Stimulated activated CD8-positive, alpha-beta memory T cell treated with anti-CD3 and anti-CD28 coated beads, Interleukin-4, amount 100 ng/mL, for 48 hours (primary cell): ENCODE measurements around the gene LATS1.
"Not testable (repeated sequence)": the region's sequence is repeated elsewhere in the genome, so short reads cannot be mapped to it uniquely, and the experiment has no call there.

Source experiments
- DNase-seq: peaks from one replicate; pipeline ENCODE4 v3.0.0-alpha.2; 2020

LATS1 gene

DNA sequence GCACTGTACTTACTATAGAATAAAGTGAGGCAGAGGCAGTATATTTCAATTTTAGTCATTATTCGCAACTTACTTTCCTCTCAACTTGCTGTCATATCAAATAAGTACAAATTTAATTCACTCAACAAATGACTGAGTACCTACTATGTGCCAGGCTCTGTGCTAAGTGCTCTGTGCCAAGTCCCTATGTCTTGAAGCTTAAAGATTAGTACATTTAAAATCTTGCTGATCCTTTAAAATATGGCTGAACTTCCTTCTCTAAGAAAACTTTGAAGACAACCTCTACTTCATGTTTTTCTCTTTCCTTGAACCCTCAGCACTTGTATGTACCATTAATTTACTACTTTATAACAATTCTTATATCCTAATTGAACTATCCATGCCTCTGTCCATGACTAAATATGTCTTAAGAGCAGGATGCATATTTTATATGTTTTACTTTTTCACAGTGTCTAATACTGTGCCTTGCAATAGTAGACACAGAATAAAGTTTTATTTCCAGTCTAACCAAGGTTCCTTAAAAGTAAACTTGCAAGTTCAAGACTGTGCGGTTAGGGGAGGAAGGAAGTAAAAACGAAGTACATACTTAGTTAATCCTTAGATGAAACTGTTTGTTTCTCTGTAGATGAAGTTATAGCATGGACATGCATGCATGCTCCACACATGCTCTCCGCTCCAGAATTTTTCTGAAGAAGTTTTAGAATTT, 10.0 kb upstream of the LATS1 start:
- no peak for DNase-seq

DNA sequence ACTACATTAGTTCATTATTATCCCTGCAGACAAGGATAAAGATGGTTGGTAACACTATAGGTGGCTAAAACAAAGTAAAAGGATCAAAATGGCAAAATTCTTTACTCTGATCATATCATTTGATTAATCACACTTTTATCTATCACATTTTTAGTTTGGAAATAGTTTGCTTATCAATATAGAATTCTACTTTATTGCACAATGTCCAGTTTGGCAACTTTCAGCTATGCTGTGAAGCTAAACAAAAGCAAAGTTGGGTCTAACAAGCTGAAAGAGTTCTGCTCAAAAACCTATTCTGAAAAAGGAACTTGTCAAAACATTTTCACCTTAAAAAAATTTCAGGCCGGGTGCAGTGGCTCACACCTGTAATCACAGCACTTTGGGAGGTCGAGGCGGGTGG, 7.9 kb upstream of the LATS1 start:
- no peak for DNase-seq

DNA sequence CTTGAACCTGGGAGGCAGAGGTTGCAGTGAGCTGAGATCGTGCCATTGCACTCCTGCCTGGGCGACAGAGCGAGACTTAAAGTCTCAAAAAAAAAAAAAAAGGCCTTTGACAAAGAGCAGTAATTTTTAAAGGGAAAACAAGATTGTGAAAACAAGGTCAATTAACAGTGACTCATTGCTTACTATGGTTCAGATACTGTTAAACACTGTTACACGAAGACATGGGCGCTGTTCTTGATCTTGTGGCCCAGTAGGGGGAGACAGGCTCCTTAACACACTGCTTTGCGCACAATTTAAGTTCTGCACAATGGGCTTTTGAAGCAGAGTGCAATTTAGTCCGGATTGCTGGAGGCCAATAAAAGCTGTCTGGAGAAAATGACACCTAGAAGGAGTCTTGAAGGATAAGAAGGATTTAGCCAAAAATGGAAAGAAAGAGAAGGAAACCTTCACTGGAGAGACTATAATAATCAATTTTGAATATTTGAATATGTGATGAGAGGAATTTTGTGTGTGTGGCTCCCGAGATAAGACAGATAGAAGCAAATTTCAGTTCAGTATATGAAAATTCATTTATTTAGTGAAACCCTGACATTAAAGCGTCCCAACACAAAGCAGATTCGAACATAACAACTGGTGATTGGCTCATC, 6.0 kb upstream of the LATS1 start:
- DNase-seq, result peak; percentile 36

DNA sequence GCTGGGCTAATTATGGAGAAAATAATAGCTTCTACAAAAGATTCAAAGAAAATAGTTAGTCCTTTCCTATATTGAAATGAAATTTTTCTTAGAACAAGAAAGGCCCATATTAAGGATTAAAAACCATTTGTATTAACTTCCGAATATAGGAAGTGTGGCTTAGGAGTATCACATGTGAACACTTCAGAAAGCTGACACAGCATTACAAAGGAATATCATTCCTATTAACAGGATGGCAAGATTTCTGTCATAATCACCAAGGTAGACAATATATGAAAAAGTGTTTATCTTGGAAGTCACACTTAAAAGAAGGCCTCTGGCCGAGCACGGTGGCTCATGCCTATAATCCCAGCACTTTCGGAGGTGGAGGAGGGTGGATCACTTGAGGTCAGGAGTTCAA, 5.4 kb upstream of the LATS1 start:
- no peak for DNase-seq

DNA sequence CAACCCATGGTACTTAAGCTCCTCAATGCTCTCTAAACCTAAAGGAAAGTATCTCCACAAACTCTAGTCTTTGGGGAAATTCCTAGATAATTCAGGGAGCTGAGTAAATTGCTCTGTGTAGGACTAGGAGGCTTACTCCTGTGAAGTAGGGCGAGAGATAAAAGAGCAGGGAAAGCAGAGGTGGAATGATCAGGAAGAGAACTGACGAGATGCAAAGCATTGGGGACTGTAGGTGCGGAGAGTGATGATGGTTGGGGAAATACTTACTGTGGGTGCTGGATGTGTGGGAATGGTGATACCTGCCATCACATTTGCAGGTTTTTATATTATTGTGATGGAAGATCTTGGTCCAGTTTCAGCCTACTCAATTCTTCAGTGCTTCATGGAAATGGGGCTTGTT, 1.6 kb upstream of the LATS1 start:
- DNase-seq, result no peak

DNA sequence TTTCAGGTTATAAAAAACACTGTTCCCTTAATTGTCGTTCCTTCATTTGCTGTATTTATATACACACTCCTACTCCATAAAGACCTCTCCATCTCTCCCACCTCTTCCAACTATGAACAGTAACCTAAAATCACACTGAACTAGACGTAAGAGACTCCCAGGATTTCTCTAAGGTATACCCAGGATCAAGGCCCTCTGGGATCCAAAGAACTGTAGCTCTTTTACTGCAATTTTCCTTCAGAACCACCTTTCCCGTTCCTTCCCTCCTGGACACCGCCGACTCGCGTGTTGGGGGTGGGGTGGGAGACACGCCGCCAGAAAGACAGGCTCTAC, 680 bp downstream of the LATS1 start:
- no peak for DNase-seq

DNA sequence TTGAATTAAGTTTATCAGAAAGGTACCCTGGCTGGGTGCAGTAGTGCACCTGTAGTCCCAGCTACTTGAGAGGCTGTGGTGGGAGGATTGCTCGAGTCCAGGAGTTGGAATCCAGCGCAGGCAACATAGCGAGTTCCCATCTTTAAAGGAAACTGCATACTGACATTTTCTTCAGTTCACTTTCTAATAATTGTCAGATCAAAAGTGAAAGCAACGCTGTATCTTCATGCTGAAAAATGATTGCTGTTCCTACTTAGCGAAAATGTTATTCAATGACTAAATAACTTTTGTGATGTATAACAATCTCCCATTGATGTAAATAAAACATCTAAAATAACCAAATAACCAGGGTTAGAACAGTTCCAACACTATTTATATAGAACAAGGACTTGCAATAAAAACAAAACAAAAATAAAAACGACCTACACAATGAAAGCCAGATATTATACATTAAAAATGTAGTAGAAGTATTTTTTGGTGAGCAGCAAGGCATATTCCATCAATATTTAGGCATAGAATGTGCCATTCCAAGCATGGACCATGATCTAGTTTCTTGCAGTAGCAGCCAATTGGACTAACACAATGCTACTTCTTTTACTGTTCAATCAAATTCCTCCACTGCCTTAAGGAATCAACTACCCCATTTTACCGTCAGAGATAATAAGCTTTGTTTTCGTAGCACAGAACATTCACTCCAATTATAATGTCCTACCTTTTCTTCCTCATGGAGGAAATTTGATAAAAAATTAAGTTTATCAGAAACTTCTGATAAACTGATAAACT, 1.5 kb downstream of the LATS1 start:
- DNase-seq, result no peak

DNA sequence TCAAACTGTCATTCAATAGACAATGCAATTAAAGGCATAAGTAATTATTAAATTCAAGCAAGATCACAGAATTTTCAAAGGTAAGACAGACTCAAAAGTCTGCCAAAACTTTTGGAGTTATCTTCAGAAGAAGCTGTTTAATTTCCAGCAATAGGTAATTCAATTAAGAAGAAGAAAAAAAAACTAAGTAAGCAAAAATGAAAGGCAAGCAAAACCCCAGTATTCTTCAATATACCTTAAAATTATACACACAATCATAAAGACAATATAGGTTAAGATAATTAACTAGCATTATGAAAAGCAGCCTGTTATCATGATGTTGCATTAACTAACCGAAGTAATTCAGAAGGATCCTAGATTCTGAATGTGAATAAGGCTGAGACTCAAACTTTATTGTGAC, 3.5 kb downstream of the LATS1 start:
- no peak for DNase-seq

DNA sequence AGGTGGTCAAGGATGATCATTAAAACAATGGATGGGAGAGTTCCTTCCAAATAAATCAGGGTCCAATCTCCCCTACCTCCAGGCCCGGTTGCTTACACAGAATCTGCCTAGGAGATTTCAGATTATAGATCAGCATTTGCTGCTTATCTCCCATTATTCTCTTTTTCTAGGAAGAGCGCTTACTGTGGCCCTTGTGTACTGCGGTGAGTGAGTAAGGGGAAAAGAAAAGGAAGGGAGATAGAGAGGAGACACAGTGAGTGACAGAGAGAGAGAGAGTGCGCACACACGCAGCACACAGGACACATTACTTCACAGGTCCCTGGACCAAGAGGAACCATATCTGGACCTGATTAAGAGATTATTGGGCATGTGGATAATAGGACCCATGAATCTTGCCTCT, 6.2 kb downstream of the LATS1 start:
- no peak for DNase-seq

DNA sequence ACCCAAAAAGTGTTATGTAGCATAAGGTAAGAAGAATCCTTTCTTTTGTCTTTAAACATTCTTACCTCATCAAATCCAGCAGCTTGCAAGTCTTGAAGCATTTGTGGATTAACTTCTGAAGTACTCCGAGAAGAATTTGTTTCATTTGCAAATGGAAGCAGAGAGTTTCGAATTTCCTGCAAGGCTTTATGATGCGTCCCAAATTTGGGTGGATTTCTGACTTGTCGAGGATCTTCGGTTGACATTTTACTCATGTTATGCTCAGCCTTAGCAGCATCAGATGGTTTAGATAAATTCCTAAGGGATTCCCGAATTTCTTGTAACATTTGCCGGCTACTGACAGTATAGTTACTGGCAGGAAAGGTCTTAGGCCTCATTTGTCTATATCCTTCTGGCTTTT, 16.2 kb downstream of the LATS1 start:
- no peak for DNase-seq

DNA sequence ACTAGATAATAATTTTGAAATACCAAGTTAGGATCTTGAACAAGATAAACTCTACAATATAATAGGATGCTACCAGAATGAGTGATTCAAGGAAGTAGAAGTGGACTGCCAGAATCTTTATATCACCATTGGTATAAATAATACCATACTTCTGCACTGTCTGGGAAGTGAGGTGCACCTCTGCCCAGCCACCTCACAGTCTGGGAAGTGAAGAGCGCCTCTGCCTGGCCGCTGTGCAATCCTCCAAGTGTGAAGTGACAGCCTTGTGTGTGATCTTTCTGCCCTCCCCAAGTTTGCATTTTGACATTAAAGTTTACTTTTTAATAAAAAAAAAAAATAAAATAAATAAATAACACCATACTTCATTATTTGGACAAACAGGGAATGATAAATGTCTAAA, 18.8 kb downstream of the LATS1 start:
- no peak for DNase-seq

DNA sequence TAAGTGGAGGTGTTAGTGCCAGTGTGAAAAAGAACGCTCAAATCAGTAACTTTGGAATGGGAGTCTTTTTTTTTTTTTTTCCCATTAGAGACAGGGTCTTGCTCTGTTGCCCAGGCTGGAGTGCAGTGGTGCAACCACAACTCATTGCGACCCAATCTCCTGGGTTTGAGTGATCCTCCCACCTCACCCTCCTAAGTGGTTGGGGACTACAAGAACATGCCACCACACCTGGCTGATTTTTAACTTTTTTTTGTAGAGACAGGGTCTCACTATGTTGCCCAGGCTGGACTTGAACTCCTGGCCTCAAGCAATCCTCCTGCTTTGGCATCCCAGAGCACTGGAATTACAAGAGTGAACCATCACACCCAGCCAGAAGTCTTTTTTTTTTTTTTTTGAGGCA, 19.7 kb downstream of the LATS1 start:
- DNase-seq, result no peak

DNA sequence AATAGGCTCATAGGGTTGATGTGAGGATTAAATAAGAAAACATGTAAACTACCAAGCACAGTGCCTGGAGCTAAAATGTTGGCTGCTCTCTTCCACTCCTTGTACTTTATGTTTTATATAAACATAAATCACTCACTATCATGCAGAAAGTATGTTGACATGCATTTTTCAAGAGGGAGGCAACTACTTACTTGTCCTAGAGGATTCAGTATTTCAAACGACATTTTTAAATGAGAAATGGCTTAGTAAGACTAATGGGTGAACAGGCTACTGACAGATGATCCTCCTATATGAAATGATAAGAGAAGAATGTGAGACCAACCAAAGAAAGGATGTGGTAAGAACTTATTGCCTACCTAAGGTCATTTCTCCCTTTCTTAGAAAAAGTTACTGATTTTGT, 21.0 kb downstream of the LATS1 start:
- no peak for DNase-seq

DNA sequence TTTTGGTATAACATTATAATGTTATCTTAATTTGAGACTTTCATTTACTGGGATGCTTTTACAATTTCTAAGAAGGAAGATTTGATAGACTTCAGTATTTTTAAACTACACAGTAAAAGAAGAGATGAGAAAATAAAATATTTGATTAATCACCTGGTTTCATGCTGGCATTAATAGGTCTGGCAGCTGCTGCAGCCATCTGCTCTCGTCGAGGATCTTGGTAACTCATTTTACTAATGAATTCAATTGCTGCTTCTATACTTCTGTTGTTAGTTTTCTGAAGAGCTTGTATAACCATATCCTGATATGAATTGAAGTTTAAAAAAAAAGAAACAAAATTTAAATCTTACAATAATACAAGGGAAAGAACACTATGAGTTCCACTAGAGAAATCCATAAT, 23.0 kb downstream of the LATS1 start:
- no peak for DNase-seq

DNA sequence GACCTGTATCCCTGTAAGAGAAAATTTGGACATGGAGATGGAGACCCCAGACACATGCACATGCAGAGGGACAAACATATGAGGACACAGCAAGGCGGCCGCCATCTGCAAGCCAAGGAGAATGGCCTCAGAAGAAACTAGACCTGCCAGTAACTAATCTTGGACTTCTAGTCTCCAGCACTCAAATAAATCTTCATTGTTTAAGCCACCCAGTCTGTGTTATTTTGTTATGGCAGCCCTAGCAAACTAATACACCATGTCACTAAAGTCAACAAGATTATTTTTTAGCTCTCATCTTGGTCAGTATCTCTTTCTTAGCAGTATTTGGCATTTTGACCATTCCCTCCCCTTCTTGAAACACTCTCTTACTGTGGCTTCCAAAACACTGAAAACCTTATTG, 26.7 kb downstream of the LATS1 start:
- DNase-seq, result no peak

DNA sequence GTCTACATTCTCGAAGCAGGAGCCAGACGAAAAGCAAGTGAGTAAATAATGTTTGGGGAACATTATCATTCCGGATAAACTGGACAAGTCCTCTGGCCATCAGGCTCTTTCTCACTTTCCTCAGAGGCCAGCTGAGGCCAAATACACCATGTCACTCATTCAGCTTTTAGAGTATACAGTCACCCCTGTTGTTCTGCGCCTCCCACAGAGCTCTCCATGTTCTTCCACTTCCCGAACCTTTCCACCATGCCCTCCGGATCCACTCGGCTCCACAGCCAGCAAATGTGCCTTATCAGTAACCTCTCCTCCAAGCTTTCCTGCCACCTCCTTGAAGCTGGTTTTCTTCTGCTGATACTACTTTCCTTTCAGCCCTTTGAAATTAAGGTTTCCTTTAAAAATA, 31.7 kb downstream of the LATS1 start:
- no peak for DNase-seq

DNA sequence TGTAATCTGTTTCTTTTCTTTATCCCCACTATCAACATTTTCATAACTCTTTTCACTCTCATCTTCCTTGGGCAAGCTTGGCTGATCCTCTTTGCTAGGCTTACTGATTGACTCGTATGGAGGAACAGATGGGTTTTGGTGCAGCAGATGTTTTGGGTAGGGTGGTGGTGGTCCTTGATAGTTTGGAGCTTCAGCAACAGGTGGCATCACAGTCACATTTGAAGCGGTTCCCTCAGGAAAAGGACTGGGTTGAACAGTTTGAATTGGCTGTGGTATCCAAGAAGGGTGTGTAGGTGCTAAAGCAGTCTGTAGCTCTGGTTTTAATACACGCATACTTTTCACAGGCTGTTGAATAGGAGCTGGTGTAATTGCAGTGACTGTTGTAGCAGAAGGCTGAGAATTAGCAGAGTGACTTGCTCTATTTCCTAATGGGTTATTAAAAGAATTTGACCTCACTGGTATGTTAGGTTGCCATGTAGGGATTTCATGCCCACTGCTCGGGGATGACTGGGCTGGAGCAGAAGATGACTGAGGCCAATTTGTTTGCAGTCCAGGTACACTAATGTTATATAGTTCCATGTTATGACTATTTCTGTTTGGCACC, 34.5 kb downstream of the LATS1 start:
- no peak for DNase-seq

DNA sequence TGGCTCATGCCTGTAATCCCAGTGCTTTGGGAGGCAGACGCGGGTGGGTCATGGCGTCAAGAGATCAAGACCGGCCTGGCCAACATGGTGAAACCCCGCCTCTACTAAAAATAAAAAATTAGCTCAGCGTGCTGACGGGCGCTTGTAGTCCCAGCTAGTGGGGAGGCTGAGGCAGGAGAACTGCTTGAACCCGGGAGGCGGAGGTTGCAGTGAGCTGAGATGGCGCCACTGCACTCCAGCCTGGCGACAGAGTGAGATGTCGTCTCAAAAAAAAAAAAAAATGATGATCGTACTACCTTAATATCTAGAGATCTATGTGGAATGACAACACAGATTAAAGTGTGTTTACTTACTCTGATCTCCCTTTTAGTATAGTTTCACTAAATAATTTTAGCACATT, 36.1 kb downstream of the LATS1 start:
- not testable (repeated sequence) for DNase-seq

DNA sequence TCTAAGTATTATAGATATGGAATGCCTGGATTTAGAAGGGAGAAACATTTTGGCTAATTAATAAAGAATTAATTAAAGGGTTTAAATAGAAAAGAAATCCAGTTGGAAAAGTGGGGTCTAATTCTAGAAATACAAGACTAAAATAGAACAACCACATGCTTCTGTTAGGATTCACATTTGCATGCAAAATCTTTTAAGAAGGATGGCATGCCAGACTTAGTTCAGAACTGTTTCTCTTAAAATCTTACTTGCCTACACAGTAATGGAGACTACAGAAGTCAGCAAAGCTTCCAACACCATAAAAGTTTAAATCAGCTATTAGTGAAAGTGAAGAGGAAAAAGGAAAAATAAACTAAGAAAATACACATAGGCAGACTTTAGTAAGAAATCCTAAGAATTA, 36.7 kb downstream of the LATS1 start:
- DNase-seq, result no peak

DNA sequence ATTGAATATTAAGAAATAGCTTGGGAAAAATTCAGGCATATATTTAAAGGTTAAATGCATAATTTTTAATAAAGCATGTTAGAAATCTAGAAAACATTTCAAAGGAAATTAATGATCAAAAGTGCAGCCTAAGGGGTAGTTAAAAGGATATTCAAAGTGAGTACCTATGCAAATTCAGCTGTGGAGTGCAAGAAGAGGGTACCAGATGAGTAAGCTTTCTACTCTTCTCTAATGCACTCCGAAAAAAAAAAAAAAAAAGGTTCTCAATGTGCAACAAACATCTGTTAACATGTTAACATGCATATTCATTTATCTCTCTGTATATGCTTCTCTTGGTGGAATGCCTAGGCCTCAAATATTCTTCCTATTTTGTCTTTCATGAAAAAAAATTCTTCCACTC, 37.4 kb downstream of the LATS1 start:
- no peak for DNase-seq

DNA sequence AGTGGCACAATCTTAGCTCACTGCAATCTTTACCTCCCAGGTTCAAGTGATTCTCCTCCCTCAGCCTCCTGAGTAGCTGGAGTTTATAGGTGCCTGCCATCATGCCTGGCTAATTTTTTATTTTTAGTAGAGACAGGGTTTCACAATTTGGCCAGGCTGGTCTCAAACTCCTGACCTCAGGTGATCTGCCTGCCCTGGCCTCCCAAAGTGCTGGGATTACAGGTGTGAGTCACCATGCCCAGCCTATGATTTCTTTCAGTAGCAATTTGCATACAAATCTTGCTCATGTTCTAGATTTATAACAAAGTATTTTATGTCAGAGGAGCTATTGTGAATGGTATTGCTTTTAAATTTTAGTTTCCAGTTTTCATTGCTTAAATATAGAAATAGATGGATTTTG, 45.6 kb downstream of the LATS1 start:
- DNase-seq, result not testable (repeated sequence)

DNA sequence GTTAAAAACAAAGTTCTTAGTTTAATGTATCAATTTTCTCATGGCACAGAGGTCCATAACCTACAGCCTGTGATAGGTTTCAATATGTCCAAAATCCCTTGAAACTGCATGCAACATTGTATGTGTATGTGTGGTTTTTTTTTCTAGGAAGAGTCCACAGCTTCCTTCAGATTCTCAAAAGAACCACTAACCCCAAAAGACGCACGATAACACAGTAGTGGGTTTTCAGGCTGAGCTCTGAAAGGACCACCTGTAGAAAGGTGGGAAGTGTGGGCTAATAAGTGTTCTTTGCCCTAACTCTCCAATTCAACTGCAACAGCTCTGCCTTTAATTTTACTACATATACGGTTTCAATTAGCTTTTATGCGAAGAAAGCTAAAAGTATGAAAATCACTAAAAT, 57.9 kb downstream of the LATS1 start:
- no peak for DNase-seq

DNA sequence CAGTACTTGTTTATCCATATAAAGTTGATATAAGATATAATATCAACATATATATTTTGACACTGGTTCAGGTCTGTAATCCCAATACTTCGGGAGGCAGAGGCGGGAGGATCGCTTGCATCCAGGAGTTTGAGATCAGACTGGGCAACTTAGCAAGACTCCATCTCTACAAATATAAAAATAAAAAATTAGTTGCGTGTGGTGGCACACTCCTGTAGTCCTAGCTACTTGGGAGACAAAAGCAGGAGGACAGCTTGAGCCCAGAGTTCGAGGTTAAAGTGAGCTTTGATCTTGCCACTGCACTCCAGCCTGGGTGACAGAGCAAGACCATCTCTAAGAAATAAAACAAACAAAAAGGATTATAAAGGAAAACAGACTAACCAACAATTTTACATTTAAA, 60.5 kb downstream of the LATS1 start:
- no peak for DNase-seq

DNA sequence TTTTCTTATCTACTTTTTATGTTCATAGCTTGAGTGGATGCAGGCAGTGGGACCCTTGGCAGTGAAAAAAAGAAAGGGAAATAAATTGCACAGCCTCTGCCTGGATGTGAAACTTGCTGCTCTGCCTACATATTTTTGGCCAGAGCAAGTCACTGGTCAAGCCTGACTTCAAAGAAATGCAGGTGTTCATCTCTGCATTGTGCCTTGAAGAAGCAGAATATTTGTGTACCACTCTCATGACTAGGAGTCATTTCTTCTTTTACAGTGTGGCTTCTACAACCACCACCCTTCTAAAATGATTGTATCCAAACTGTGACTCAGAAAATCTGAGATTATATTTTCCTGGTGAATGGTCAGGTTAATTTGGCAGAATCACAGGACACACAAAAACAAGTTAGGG, 66.8 kb downstream of the LATS1 start:
- DNase-seq, result no peak
